Measurements from ENCODE around the gene ARHGEF11. TPM values are rescaled to one million over a fixed set of nuclear protein-coding genes. Genes with fewer than 3 reads are reported as not detected.

The ARHGEF11 gene
- total and polyA plus RNA-seq, 8 donors, result 34.4 to 53.5 (median 40.1) TPM

DNA sequence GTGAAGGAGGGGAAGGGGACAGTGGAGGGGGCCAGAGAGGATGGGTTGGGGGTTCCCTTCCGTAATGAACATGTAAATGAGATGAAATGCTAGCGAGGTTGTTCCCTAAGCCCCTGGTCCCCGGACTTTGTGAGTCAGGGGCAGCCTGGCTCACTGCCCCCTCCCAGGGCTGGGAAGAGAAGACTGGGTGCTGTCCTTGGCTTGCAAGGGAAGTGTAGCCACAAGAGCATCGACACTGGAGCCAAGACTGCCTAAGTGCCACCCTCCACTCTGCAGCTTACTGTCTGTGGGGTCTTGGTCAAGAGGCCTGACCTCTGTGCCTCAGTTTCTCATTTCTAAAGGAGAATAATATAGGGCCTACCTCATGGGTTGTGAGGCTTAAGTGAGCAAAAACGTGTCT, 151.5 kb downstream of the ARHGEF11 start:
- TF ChIP-seq, protein P1, sequence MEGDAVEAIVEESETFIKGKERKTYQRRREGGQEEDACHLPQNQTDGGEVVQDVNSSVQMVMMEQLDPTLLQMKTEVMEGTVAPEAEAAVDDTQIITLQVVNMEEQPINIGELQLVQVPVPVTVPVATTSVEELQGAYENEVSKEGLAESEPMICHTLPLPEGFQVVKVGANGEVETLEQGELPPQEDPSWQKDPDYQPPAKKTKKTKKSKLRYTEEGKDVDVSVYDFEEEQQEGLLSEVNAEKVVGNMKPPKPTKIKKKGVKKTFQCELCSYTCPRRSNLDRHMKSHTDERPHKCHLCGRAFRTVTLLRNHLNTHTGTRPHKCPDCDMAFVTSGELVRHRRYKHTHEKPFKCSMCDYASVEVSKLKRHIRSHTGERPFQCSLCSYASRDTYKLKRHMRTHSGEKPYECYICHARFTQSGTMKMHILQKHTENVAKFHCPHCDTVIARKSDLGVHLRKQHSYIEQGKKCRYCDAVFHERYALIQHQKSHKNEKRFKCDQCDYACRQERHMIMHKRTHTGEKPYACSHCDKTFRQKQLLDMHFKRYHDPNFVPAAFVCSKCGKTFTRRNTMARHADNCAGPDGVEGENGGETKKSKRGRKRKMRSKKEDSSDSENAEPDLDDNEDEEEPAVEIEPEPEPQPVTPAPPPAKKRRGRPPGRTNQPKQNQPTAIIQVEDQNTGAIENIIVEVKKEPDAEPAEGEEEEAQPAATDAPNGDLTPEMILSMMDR (IDR thresholded peaks at IDR 0.05), result no peak

DNA sequence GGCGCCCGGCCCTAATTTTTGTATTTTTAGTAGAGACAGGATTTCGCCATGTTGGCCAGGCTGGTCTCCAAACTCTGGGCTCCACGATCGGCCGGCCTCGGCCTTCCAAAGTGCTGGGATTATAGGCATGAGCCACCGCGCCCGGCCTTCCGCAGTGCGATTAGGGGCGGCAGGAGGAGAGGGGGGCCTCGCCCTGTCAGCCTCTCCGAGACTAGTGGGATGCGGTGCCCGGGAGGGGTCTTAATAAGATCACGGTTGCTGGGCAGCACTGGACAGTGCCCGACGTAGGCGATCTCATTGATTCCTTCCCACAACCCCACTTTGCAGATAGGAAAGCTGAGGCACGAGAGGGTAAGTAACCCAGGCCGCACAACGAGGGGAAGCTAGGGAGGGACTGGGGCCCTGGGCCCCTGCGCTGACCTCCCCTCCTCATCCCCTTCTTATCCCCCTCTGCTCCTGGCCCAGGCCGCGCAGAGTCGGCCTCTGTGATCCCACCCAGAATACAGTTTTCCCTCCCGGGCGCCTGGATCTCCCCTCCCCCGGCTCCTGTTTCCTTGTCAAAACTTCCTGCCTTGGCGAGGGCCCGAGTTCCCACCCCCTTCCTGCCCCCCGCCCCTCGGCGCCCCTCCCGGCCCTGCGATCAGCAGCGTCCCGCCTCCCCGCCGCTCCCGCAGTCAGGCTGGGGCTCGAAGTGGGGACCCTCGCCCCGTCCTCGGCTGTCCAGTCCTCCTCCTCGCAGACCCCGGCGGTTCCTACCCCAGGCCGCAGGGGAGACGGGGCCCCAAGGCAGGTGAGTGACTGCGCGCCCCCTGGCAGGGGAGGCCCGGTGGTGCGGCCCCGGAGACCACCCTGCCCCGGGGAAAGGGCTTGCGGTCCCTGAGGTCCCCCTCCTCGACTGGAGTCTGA, 152.2 kb downstream of the ARHGEF11 start, which contains the start of gene PEAR1:
Gene PEAR1 (plus strand): TSS at position 671 of the 906 bp plus-strand sequence. CDS start 10,209 bp downstream, outside the sequence.
- Histone ChIP-seq H3K36me3 (no peaks in the 10 kb centered on the region), H3K4me1 (peaks cover 8 to 56% of the 10 kb centered on the region in 2 donors), H3K9me3 (no peaks in the 10 kb centered on the region), H3K27ac (peak within 1 kb of the TSS; percentile 77 to 84), H3K4me3 (peak within 1 kb of the TSS; percentile 30 to 48), H3K27me3 (peaks cover 8 to 51% of the 10 kb centered on the region in 2 donors)
- intact Hi-C loops (cut with DNase I), result no loop called here
- DNase-seq, result peak; percentile 47 to 82 (median 70)
- TF ChIP-seq, protein P1 (IDR thresholded peaks at IDR 0.05), result no peak
- peak; percentile 12 for ATAC-seq

More for the DNA sequence above, 151.5 kb downstream of the ARHGEF11 start:
- no peaks in the 10 kb centered on the region for H3K9me3 ChIP-seq
- H3K4me1 ChIP-seq, result peaks cover 8 to 63% of the 10 kb centered on the region in 2 donors
- ATAC-seq, result no peak
- peak in 1 of 4 donors; percentile 6 for DNase-seq
- H3K27ac ChIP-seq, result peak overlapping the region; percentile 77 to 84
- H3K36me3 ChIP-seq, result no peaks in the 10 kb centered on the region
- H3K4me3 ChIP-seq, result peak overlapping the region; percentile 30 to 48
- intact Hi-C loops (cut with DNase I), result no loop called here
- H3K27me3 ChIP-seq, result peaks cover 8 to 46% of the 10 kb centered on the region in 2 donors

DNA sequence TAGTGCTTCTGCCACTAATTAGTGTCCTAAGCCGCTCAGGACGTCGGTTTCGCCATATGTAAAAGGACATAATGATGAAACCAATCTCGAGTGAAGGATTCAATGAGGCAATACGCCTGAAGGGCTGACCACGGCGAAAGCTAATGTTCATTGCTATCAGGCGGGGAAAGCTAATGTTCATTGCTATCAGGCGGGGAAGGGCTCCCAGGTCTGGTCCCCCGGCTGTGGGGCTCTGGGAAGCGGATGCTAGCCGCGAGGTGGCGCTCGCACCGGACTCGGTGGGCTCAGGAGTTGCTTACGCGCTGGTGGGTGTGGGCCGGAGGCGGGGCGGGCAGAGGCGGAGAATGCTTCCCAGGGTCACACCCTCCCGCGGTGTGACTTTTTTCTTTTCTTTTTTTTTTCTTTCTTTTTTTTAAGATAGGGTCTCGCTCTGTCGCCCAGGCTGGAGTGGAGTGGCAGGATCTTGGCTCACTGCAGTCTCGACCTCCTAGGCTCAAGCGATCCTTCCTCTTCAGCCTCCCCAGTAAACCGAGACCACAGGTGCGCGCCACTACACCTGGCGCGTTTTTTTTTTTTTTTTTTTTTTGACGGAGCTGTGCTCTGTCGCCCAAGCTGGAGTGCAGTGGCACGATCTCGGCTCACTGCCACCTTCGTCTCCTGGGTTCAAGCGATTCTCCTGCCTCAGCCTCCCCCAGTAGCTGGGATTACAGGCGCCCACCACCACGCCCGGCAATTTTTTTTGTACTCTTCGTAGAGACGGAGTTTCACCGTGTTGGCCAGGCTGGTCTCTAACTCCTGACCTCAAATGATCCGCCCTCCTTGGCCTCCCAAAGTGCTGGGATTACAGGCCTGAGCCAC, 153.1 kb downstream of the ARHGEF11 start:
- peaks cover 8 to 47% of the 10 kb centered on the region in 2 donors for H3K4me1 ChIP-seq
- intact Hi-C loops (cut with DNase I), result no loop called here
- H3K36me3 ChIP-seq, result no peaks in the 10 kb centered on the region
- peak overlapping the region; percentile 15 to 48 for H3K4me3 ChIP-seq
- H3K27me3 ChIP-seq, result peaks cover 8 to 58% of the 10 kb centered on the region in 2 donors
- H3K27ac ChIP-seq, result no peak overlapping the region
- ATAC-seq (peak; percentile 94), DNase-seq (peak; percentile 89 to 97 (median 94))
- H3K9me3 ChIP-seq, result no peaks in the 10 kb centered on the region
- TF ChIP-seq, protein P1 (IDR thresholded peaks at IDR 0.05), result peak; percentile 78 to 91

DNA sequence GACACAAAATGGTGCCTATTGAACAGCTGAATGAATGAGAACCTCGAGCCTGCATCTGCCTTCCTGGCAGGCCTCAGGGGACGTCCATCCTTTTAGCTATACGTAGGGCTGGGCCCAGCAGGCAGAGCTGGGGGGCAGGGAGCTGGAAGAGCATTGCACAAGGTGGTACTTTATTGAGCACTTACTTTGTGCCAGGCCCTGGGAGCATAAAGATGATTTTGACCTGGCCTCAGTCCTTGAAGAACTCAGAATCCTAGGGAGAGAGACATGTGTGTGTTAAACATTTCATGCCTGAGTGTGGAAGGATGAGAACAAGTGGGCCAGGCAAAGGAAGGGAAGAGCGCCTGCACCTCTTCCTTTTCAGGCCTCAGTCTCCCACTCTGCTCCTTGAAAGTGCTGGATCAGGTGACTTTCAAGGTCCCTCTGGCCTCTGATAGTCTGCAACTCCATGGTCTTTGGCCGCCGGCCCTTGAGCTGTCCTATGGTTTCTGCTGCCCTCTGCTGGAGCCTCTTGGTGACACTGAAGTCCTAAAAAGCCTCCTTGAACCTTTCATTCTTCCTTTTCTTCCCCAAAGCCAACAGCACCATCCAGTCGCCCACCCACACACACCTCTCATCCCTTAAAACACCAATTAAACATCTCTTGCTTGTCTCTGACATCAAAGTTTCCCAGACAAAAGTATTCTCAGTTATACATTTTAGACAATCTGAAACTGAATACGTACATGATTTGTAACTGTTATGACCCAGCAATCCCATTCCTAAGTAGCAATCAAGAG, 155.6 kb downstream of the ARHGEF11 start:
- H3K27ac ChIP-seq, result no peak overlapping the region
- H3K9me3 ChIP-seq, result no peaks in the 10 kb centered on the region
- no peaks in the 10 kb centered on the region for H3K36me3 ChIP-seq
- peak; percentile 71 to 85 (median 78) for DNase-seq
- H3K27me3 ChIP-seq, result peaks cover 8 to 60% of the 10 kb centered on the region in 2 donors
- TF ChIP-seq, protein P1 (IDR thresholded peaks at IDR 0.05), result peak; percentile 68 to 69
- peaks cover 4 to 31% of the 10 kb centered on the region in 2 donors for H3K4me1 ChIP-seq
- no peak overlapping the region for H3K4me3 ChIP-seq
- ATAC-seq, result peak; percentile 62
- intact Hi-C loops (cut with DNase I), result no loop called here

Measured in left lung (tissue), 10 donors.